HL-60 (cell line): ENCODE data around the gene CNGA1.

ENCODE experiments used
- DNase-seq, 2 experiments: peaks; one replicate each; pipeline ENCODE4 v3.0.0-alpha.2; 2010 to 2020; ENCODE audit warnings: low read depth in 1 of 2, low spot score in 1 of 2
- H3K27ac ChIP-seq: fragments of 250-450 bp; sonication (Bioruptor Pico); replicated peaks from 2 replicates; pipeline ENCODE4 v1.5.1; 2020; ENCODE audit warnings: mild to moderate bottlenecking, moderate library complexity
- H3K27me3 ChIP-seq: fragments of 250-450 bp; sonication (Bioruptor Pico); 2 replicates; pipeline ENCODE4 v1.5.1; 2021; ENCODE audit warnings: mild to moderate bottlenecking, moderate library complexity; ENCODE audit not compliant: insufficient read depth, poor library complexity, severe bottlenecking
- H3K4me3 ChIP-seq: replicated peaks from 2 replicates; pipeline ENCODE4 v1.5.1; 2011; ENCODE audit warnings: mild to moderate bottlenecking, control low read depth, low read length; ENCODE audit not compliant: insufficient read depth
- GABPA ChIP-seq: IDR thresholded peaks from 2 replicates; pipeline ENCODE4 v1.6.1; 2012; ENCODE audit warnings: low read depth
- POLR2AphosphoS5 ChIP-seq: IDR thresholded peaks from 2 replicates; pipeline ENCODE4 v1.6.1; 2012; ENCODE audit warnings: low read depth
- SPI1 ChIP-seq: IDR thresholded peaks from 2 replicates; pipeline ENCODE4 v1.6.1; 2012; ENCODE audit warnings: low read depth, mild to moderate bottlenecking, borderline replicate concordance
- TF ChIP-seq, protein P1 (sequence below): IDR thresholded peaks from one replicate; pipeline ENCODE4 v1.5.1; 2011; ENCODE audit warnings: low read length, control low read depth, inconsistent platforms; ENCODE audit not compliant: insufficient read depth
- TF ChIP-seq, protein P2 (sequence below): IDR thresholded peaks from 2 replicates; pipeline ENCODE4 v1.6.1; 2012; ENCODE audit warnings: low read depth; ENCODE audit not compliant: insufficient replicate concordance

Gene CNGA1

GRCh38 chr4:48022192-48022799 is 5.8 kb upstream of the CNGA1 start:
- no peak overlapping the region for H3K4me3 ChIP-seq
- TF ChIP-seq POLR2AphosphoS5, result no peak
- TF ChIP-seq, protein P1, sequence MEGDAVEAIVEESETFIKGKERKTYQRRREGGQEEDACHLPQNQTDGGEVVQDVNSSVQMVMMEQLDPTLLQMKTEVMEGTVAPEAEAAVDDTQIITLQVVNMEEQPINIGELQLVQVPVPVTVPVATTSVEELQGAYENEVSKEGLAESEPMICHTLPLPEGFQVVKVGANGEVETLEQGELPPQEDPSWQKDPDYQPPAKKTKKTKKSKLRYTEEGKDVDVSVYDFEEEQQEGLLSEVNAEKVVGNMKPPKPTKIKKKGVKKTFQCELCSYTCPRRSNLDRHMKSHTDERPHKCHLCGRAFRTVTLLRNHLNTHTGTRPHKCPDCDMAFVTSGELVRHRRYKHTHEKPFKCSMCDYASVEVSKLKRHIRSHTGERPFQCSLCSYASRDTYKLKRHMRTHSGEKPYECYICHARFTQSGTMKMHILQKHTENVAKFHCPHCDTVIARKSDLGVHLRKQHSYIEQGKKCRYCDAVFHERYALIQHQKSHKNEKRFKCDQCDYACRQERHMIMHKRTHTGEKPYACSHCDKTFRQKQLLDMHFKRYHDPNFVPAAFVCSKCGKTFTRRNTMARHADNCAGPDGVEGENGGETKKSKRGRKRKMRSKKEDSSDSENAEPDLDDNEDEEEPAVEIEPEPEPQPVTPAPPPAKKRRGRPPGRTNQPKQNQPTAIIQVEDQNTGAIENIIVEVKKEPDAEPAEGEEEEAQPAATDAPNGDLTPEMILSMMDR, result no peak
- TF ChIP-seq, protein P2, sequence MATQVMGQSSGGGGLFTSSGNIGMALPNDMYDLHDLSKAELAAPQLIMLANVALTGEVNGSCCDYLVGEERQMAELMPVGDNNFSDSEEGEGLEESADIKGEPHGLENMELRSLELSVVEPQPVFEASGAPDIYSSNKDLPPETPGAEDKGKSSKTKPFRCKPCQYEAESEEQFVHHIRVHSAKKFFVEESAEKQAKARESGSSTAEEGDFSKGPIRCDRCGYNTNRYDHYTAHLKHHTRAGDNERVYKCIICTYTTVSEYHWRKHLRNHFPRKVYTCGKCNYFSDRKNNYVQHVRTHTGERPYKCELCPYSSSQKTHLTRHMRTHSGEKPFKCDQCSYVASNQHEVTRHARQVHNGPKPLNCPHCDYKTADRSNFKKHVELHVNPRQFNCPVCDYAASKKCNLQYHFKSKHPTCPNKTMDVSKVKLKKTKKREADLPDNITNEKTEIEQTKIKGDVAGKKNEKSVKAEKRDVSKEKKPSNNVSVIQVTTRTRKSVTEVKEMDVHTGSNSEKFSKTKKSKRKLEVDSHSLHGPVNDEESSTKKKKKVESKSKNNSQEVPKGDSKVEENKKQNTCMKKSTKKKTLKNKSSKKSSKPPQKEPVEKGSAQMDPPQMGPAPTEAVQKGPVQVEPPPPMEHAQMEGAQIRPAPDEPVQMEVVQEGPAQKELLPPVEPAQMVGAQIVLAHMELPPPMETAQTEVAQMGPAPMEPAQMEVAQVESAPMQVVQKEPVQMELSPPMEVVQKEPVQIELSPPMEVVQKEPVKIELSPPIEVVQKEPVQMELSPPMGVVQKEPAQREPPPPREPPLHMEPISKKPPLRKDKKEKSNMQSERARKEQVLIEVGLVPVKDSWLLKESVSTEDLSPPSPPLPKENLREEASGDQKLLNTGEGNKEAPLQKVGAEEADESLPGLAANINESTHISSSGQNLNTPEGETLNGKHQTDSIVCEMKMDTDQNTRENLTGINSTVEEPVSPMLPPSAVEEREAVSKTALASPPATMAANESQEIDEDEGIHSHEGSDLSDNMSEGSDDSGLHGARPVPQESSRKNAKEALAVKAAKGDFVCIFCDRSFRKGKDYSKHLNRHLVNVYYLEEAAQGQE, result no peak
- no peak for TF ChIP-seq SPI1
- no peak for TF ChIP-seq GABPA
- no peak overlapping the region for H3K27ac ChIP-seq
- no peak for DNase-seq
- H3K27me3 ChIP-seq, result peaks cover 3% of the 10 kb centered on the region

DNA sequence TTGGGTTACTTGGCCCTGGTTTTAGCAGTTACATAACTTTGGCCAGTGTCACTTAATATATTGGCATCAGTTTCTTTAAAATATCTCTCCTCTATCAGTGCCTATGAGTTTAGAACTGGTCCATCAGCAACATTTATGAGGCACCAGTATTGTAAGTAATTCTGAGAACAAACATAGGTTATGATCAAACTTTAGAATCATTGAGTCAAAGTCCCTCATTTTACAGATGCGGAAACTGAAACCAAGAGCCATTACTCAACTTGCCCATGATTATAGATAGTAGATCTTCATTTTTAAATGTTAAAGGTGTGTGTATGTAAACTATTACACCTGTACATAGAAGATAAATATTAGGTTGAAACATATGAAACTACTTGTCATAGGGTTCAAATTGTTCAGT is 4.6 kb upstream of the CNGA1 start:
- H3K27me3 ChIP-seq, result peaks cover 7% of the 10 kb centered on the region
- TF ChIP-seq GABPA (no peak), SPI1 (no peak), POLR2AphosphoS5 (no peak)
- TF ChIP-seq, protein P1, result no peak
- TF ChIP-seq, protein P2, result no peak
- H3K4me3 ChIP-seq, result no peak overlapping the region
- no peak for DNase-seq
- no peak overlapping the region for H3K27ac ChIP-seq

DNA sequence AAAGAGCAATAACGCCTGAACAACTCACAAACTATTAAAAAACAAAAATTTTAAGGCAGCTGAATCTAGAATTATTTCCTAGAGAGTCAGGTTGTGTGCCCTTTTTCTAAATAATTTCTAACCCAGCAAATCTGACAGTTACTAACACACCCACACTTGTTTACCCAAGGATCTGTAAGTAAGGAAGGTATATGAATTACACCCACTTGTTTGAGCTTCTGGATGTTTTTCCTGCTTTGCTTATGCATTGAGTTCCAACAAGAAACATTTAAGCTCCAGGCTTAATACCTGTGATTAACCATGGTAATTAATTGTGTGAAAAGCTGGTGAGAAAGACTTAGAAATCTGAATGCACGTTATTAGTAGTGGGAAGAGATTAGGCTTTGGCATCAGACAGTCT is 1.6 kb upstream of the CNGA1 start:
- Histone ChIP-seq H3K4me3 (no peak overlapping the region), H3K27me3 (peaks cover 7% of the 10 kb centered on the region), H3K27ac (no peak overlapping the region)
- TF ChIP-seq, protein P2, result no peak
- TF ChIP-seq, protein P1, result no peak
- TF ChIP-seq SPI1 (no peak), GABPA (no peak), POLR2AphosphoS5 (no peak)
- no peak for DNase-seq
